K562 (cell line): ENCODE measurements around the gene SNRNP48. TPM values are rescaled to one million over a fixed set of nuclear protein-coding genes. Genes with fewer than 3 reads are reported as not detected.

Experiments
- ATAC-seq: fragments of 200-7000 bp; cut with Tn5 transposase; 3 replicates; pipeline ENCODE4 v1.9.1; 2020; ENCODE audit warnings: moderate library complexity
- BruUV-seq: library from RNA; stranded (reverse); fragments of 400-500 nt; replicated peaks from 2 replicates; lab custom pipeline; 2021; lab: Mats Ljungman, UMichigan
- CTCF ChIA-PET: fragments of 300-600 bp; formaldehyde crosslinking; extraction: SDS; loops from one replicate; lab custom pipeline; 2021; ENCODE audit warnings: low intra/inter-chr PET ratio; lab: Yijun Ruan, JAX
- POLR2A ChIA-PET: fragments of 300-600, 350-650 bp; sonication (Branson Sonifier 250); formaldehyde crosslinking; extraction: SDS; loops from one replicate; lab custom pipeline; 2021; ENCODE audit warnings: antibody characterized with exemption, inconsistent platforms; lab: Yijun Ruan, JAX
- DNase-seq, 4 experiments: peaks; one replicate each; pipeline versions ENCODE4 v3.0.0 to v3.0.0-alpha.2; 2011 to 2018; ENCODE audit warnings: low spot score in 3 of 4, mixed read lengths in 3 of 4; ENCODE audit errors: extremely low read depth in 1 of 4
- FAIRE-seq: peaks from 2 replicates; lab custom pipeline; 2011; peaks lifted over from hg19 to GRCh38; lab: Jason Lieb, UNC
- H2AFZ ChIP-seq: 2 replicates; pipeline ENCODE4 v1.6.0; 2011; ENCODE audit warnings: low read depth, low read length, control low read depth, inconsistent platforms
- H3K27ac ChIP-seq: fragments of 200-600 bp; 3 replicates; pipeline ENCODE4 v1.8.0; 2011; ENCODE audit warnings: low read depth, mild to moderate bottlenecking, control low read depth, inconsistent platforms, low read length, moderate library complexity, mixed read lengths; ENCODE audit errors: extremely low read depth
- H3K27me3 ChIP-seq, 2 experiments: fragments of 300-600 bp in 1 of 2; 2 replicates in 1 of 2; 3 replicates in 1 of 2; pipeline versions ENCODE4 v1.6.0 to v1.8.0; 2011; ENCODE audit warnings: inconsistent platforms in 2 of 2, low read length in 2 of 2, mild to moderate bottlenecking in 1 of 2, mixed read lengths in 1 of 2, moderate library complexity in 1 of 2; ENCODE audit not compliant: control insufficient read depth in 2 of 2, insufficient read depth in 2 of 2
- H3K36me3 ChIP-seq: fragments of 300-600 bp; 3 replicates; pipeline ENCODE4 v1.8.0; 2011; ENCODE audit warnings: mild to moderate bottlenecking, low read length, inconsistent platforms; ENCODE audit not compliant: control insufficient read depth, insufficient read depth
- H3K4me1 ChIP-seq, 2 experiments: fragments of 200-600 bp in 1 of 2; replicated peaks in 1 of 2; 2 replicates in 1 of 2; 3 replicates in 1 of 2; pipeline versions ENCODE4 v1.5.1 to v1.8.0; 2011; ENCODE audit warnings: inconsistent platforms in 2 of 2, low read length in 2 of 2, mild to moderate bottlenecking in 1 of 2, mixed read lengths in 1 of 2, moderate library complexity in 1 of 2; ENCODE audit not compliant: control insufficient read depth in 2 of 2, insufficient read depth in 2 of 2
- H3K4me2 ChIP-seq: 2 replicates; pipeline ENCODE4 v1.6.1; 2011; ENCODE audit warnings: low read length, control low read depth, inconsistent platforms, mixed read lengths; ENCODE audit not compliant: insufficient read depth
- H3K4me3 ChIP-seq: fragments of 200-600 bp; sonication (generic), shearing (Covaris generic); 2 replicates; pipeline ENCODE4 v1.5.1; 2016; ENCODE audit warnings: control low read depth, inconsistent platforms
- H3K79me2 ChIP-seq: fragments of 200-600 bp; 3 replicates; pipeline ENCODE4 v1.8.0; 2011; ENCODE audit warnings: low read length, inconsistent platforms; ENCODE audit not compliant: control insufficient read depth, insufficient read depth
- H3K9ac ChIP-seq, 2 experiments: 2 replicates each; pipeline versions ENCODE4 v1.6.0 to v1.6.1; 2011; ENCODE audit warnings: low read depth in 2 of 2, low read length in 2 of 2, control low read depth in 1 of 2, inconsistent platforms in 1 of 2, mild to moderate bottlenecking in 1 of 2, mixed read lengths in 1 of 2; ENCODE audit not compliant: insufficient read depth in 1 of 2
- H3K9me1 ChIP-seq: one replicate; pipeline ENCODE4 v1.6.0; 2011; ENCODE audit warnings: inconsistent platforms, mild to moderate bottlenecking, low read length, moderate library complexity; ENCODE audit not compliant: control insufficient read depth, insufficient read depth
- H3K9me3 ChIP-seq: replicated peaks from 2 replicates; pipeline ENCODE4 v1.5.1; 2011; ENCODE audit warnings: low read depth, low read length, inconsistent platforms; ENCODE audit not compliant: control insufficient read depth, insufficient read depth
- H4K20me1 ChIP-seq: replicated peaks from 2 replicates; pipeline ENCODE4 v1.6.1; 2011; ENCODE audit warnings: low read length, inconsistent platforms, mixed read lengths; ENCODE audit not compliant: control insufficient read depth, insufficient read depth
- ARID4B ChIP-seq: sonication (generic); formaldehyde crosslinking; IDR thresholded peaks from 2 replicates; pipeline ENCODE4 v1.8.0; 2022; ENCODE audit warnings: mild to moderate bottlenecking, missing genetic modification reagents
- ETV1 ChIP-seq: fragments of 450-650 bp; conservative IDR thresholded peaks from 2 replicates; pipeline ENCODE4 v1.6.1; 2016; ENCODE audit warnings: missing genetic modification characterization, control low read depth, low read depth, missing compliant biosample characterization
- FOXO4 ChIP-seq: fragments of 450-650 bp; formaldehyde crosslinking; IDR thresholded peaks from 2 replicates; pipeline ENCODE4 v1.4.0; 2020; ENCODE audit warnings: mild to moderate bottlenecking, moderate library complexity
- HLTF ChIP-seq: fragments of 450-650 bp; IDR thresholded peaks from 2 replicates; pipeline ENCODE4 v1.6.1; 2016
- L3MBTL2 ChIP-seq: fragments of 450-650 bp; IDR thresholded peaks from 2 replicates; pipeline ENCODE4 v1.6.1; 2016; ENCODE audit warnings: mild to moderate bottlenecking, moderate library complexity
- MEF2A ChIP-seq: IDR thresholded peaks from 2 replicates; pipeline ENCODE4 v1.6.1; 2011; ENCODE audit warnings: low read depth, mild to moderate bottlenecking, low read length, moderate library complexity; ENCODE audit not compliant: control insufficient read depth
- MEF2D ChIP-seq: conservative IDR thresholded peaks from 2 replicates; pipeline ENCODE4 v1.6.1; 2016; ENCODE audit warnings: low read depth, missing genetic modification characterization, missing compliant biosample characterization
- POLR2AphosphoS5 ChIP-seq: IDR thresholded peaks from 2 replicates; pipeline ENCODE4 v1.6.1; 2011; ENCODE audit warnings: mild to moderate bottlenecking, low read depth, low read length, moderate library complexity; ENCODE audit not compliant: control insufficient read depth, insufficient read depth
- RBM22 ChIP-seq: fragments of 200-400 bp; formaldehyde crosslinking; IDR thresholded peaks from 2 replicates; pipeline ENCODE4 v1.6.1; 2018; ENCODE audit warnings: low read length, low read depth; ENCODE audit not compliant: poor library complexity, severe bottlenecking
- ZBED1 ChIP-seq: IDR thresholded peaks from 2 replicates; pipeline ENCODE4 v1.6.1; 2014
- ZNF134 ChIP-seq: fragments of 250-450 bp; sonication (Bioruptor Pico); conservative IDR thresholded peaks from 2 replicates; pipeline ENCODE4 v1.4.0; 2020
- ZNF197 ChIP-seq: fragments of 200-800 bp; sonication (Bioruptor generic); IDR thresholded peaks from 2 replicates; pipeline ENCODE4 v1.6.1; 2016; ENCODE audit warnings: low read depth, missing genetic modification characterization, missing compliant biosample characterization
- ZNF3 ChIP-seq: fragments of 250-450 bp; sonication (Bioruptor Pico); IDR thresholded peaks from 2 replicates; pipeline ENCODE4 v1.5.0; 2021; ENCODE audit warnings: mild to moderate bottlenecking, moderate library complexity
- WGBS: fragments of 100-300 bp; shearing (Covaris generic); methylation state at CpG from one replicate; pipeline ENCODE4 v1.1.6; 2016; ENCODE audit warnings: low coverage, mixed read lengths; ENCODE audit not compliant: insufficient coverage; ENCODE audit errors: missing lambda C conversion rate; 5-methylcytosine and 5-hydroxymethylcytosine counted together
- in situ Hi-C: fragments of 300-500 bp; cut with MboI; formaldehyde crosslinking; loops from 4 replicates; pipeline ENCODE4 v1.15.0; 2018; ENCODE audit warnings: inconsistent platforms, mixed read lengths
- intact Hi-C: fragments of 100-400 bp; cut with micrococcal nuclease; formaldehyde crosslinking; loops from 2 replicates; pipeline ENCODE4 v1.14.2; 2022
- polyA plus RNA-seq, 8 experiments: library from polyadenylated mRNA; depleted of rRNA in 4 of 8; stranded (reverse) in 5 of 8; unstranded in 3 of 8; fragments of >200 nt; fragmentation: Nextera tagmentation in 2 of 8; fragmentation: Illumina TruSeq in 1 of 8; extraction: Ambion mirVana in 2 of 8; extraction: Trizol in 1 of 8; gene quantifications; 2 replicates each; pipeline versions ENCODE4 v1.2.1 to v1.2.3, GENCODE V29; 2011 to 2014; ENCODE audit warnings: inconsistent platforms in 1 of 8, missing spikeins in 1 of 8
- total RNA-seq, 7 experiments: library from RNA; depleted of rRNA in 6 of 7; stranded (reverse); fragments of >200 nt in 6 of 7; fragmentation: Illumina TruSeq in 2 of 7; extraction: Trizol in 2 of 7; gene quantifications; 2 replicates each; pipeline versions ENCODE4 v1.2.1 to v1.2.3, GENCODE V29; 2011 to 2021; ENCODE audit warnings: low replicate concordance in 1 of 7
- TF ChIP-seq, protein P1 (sequence below), 3 experiments: fragments of 200-800 bp in 1 of 3; fragments of 250-450 bp in 1 of 3; fragments of 450-650 bp in 1 of 3; sonication (Bioruptor Pico) in 1 of 3; sonication (Bioruptor generic) in 1 of 3; formaldehyde crosslinking in 1 of 3; IDR thresholded peaks; 2 replicates each; pipeline versions ENCODE4 v1.6.1 to v1.8.0; 2016 to 2022; ENCODE audit warnings: mild to moderate bottlenecking in 2 of 3, missing genetic modification characterization in 2 of 3, missing compliant biosample characterization in 1 of 3, moderate library complexity in 1 of 3

Gene SNRNP48
- total and polyA plus RNA-seq, 9 of the 15 experiments (the other 6 are each of a cell fraction or from before 2014, with no cell fraction given): 6.2 to 32.9 (median 18.6) TPM

- POLR2A ChIA-PET: no interaction called here
- DNase-seq: no peak
- Histone ChIP-seq H4K20me1 (peaks cover 13% of the 10 kb centered on the region), H3K4me2 (no peak overlapping the region), H3K9ac (no peak overlapping the region), H3K4me1 (peaks cover 8 to 10% of the 10 kb centered on the region in 2 experiments; a peak in 4 of 5 replicates), H3K36me3 (peaks cover 55% of the 10 kb centered on the region), H3K27ac (no peak overlapping the region), H3K9me3 (no peaks in the 10 kb centered on the region), H3K27me3 (no peaks in the 10 kb centered on the region), H3K4me3 (no peak overlapping the region), H3K79me2 (peaks cover 35% of the 10 kb centered on the region), H2AFZ (no peak overlapping the region), H3K9me1 (no peaks in the 10 kb centered on the region)
- WGBS: 88% methylated on average over 1 of the region's 1 CpG
- no peak for FAIRE-seq
- intact Hi-C loops (loop anchor here (5.0 to 10.0 kb wide), 2 partner anchors 206 to 908 kb away; partner anchors contain the start of genes CAGE1 and RIOK1), in situ Hi-C loops (no loop called here)
- no TSS peak for BruUV-seq
- CTCF ChIA-PET: no interaction called here
- no peak for TF ChIP-seq ZNF197 (CRISPR knock-in tag)
- no peak for TF ChIP-seq L3MBTL2
- TF ChIP-seq FOXO4: no peak
- TF ChIP-seq ZBED1: no peak
- no peak for TF ChIP-seq ARID4B (CRISPR knock-in tag)
- TF ChIP-seq RBM22: no peak
- TF ChIP-seq ETV1 (tag): no peak
- TF ChIP-seq, protein P1, sequence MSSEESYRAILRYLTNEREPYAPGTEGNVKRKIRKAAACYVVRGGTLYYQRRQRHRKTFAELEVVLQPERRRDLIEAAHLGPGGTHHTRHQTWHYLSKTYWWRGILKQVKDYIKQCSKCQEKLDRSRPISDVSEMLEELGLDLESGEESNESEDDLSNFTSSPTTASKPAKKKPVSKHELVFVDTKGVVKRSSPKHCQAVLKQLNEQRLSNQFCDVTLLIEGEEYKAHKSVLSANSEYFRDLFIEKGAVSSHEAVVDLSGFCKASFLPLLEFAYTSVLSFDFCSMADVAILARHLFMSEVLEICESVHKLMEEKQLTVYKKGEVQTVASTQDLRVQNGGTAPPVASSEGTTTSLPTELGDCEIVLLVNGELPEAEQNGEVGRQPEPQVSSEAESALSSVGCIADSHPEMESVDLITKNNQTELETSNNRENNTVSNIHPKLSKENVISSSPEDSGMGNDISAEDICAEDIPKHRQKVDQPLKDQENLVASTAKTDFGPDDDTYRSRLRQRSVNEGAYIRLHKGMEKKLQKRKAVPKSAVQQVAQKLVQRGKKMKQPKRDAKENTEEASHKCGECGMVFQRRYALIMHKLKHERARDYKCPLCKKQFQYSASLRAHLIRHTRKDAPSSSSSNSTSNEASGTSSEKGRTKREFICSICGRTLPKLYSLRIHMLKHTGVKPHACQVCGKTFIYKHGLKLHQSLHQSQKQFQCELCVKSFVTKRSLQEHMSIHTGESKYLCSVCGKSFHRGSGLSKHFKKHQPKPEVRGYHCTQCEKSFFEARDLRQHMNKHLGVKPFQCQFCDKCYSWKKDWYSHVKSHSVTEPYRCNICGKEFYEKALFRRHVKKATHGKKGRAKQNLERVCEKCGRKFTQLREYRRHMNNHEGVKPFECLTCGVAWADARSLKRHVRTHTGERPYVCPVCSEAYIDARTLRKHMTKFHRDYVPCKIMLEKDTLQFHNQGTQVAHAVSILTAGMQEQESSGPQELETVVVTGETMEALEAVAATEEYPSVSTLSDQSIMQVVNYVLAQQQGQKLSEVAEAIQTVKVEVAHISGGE (CRISPR knock-in tag; IDR thresholded peaks at IDR 0.05): no peak
- TF ChIP-seq HLTF: no peak
- no peak for TF ChIP-seq MEF2A
- TF ChIP-seq ZNF134 (CRISPR knock-in tag): no peak
- no peak for TF ChIP-seq POLR2AphosphoS5
- no peak for TF ChIP-seq MEF2D (tag)
- TF ChIP-seq ZNF3 (CRISPR knock-in tag): no peak
- no peak for ATAC-seq
Observed at GRCh38 chr6:7593229-7593628, 3.2 kb downstream of the SNRNP48 start.
